HG02852 (cell line): Measurements from ENCODE around the gene NLGN1.

Source experiments
- ATAC-seq: cut with Tn5 transposase; IDR thresholded peaks from one replicate; pipeline ENCODE4 v1.9.1; 2021; ENCODE audit warnings: mild to moderate bottlenecking, moderate library complexity; ENCODE audit not compliant: unreplicated experiment

Gene NLGN1

GRCh38 chr3:173939331-173939730 lies 541.8 kb downstream of the NLGN1 start:
- ATAC-seq: no peak

- ATAC-seq: no peak
Measured at GRCh38 chr3:173943264-173943663, 545.7 kb downstream of the NLGN1 start.

GRCh38 chr3:173945170-173945569 lies 547.6 kb downstream of the NLGN1 start:
- no peak for ATAC-seq

- no peak for ATAC-seq
Measured at GRCh38 chr3:173945806-173946205, 548.3 kb downstream of the NLGN1 start.

- no peak for ATAC-seq
Measured at GRCh38 chr3:173954647-173955046, 557.1 kb downstream of the NLGN1 start.

GRCh38 chr3:173957646-173958045 lies 560.1 kb downstream of the NLGN1 start:
- ATAC-seq: no peak

- ATAC-seq: no peak
Measured at GRCh38 chr3:173958805-173959204, 561.3 kb downstream of the NLGN1 start.

GRCh38 chr3:173970281-173970680 lies 572.7 kb downstream of the NLGN1 start:
- ATAC-seq: no peak

GRCh38 chr3:173976281-173976680 lies 578.7 kb downstream of the NLGN1 start:
- ATAC-seq: no peak

GRCh38 chr3:173977747-173978146 lies 580.2 kb downstream of the NLGN1 start:
- ATAC-seq: no peak

- no peak for ATAC-seq
Measured at GRCh38 chr3:173983343-173983742, 585.8 kb downstream of the NLGN1 start.

- ATAC-seq: no peak
Measured at GRCh38 chr3:173986861-173987410, 589.4 kb downstream of the NLGN1 start.

- no peak for ATAC-seq
Measured at GRCh38 chr3:173988909-173989308, 591.4 kb downstream of the NLGN1 start.

GRCh38 chr3:173992416-173992815 lies 594.9 kb downstream of the NLGN1 start:
- no peak for ATAC-seq

GRCh38 chr3:173993299-173993698 lies 595.8 kb downstream of the NLGN1 start:
- ATAC-seq: no peak

GRCh38 chr3:174000675-174001074 lies 603.1 kb downstream of the NLGN1 start:
- no peak for ATAC-seq

GRCh38 chr3:174002543-174002942 lies 605.0 kb downstream of the NLGN1 start:
- ATAC-seq: no peak

GRCh38 chr3:174010907-174011306 lies 613.4 kb downstream of the NLGN1 start:
- ATAC-seq: no peak

- ATAC-seq: no peak
Measured at GRCh38 chr3:174016186-174016585, 618.6 kb downstream of the NLGN1 start.

- no peak for ATAC-seq
Measured at GRCh38 chr3:174020156-174020555, 622.6 kb downstream of the NLGN1 start.

GRCh38 chr3:174023421-174023820 lies 625.9 kb downstream of the NLGN1 start:
- no peak for ATAC-seq

GRCh38 chr3:174028673-174029072 lies 631.1 kb downstream of the NLGN1 start:
- ATAC-seq: no peak

GRCh38 chr3:174035328-174035886 lies 637.9 kb downstream of the NLGN1 start:
- no peak for ATAC-seq
